ENCODE measurements around the gene DHCR24. TPM values are rescaled to one million over a fixed set of nuclear protein-coding genes. Genes with fewer than 3 reads are reported as not detected.
"Not testable (repeated sequence)": the region's sequence is repeated elsewhere in the genome, so short reads cannot be mapped to it uniquely, and the experiment has no call there.

The DHCR24 gene
- total RNA-seq, 1 experiment from 2014 or later, result 316 TPM

GRCh38 chr1:54887665-54888071 lies 673 bp upstream of the DHCR24 start:
- no peak for DNase-seq (ENCODE audit: low spot score)

- peak; percentile 81 for DNase-seq (ENCODE audit: low spot score)
Measured at GRCh38 chr1:54885807-54886723, 930 bp downstream of the DHCR24 start.

GRCh38 chr1:54885237-54885679 lies 1.7 kb downstream of the DHCR24 start:
- DNase-seq (ENCODE audit: low spot score), result no peak

- no peak for DNase-seq (ENCODE audit: low spot score)
Measured at GRCh38 chr1:54884768-54885167, 2.2 kb downstream of the DHCR24 start.

GRCh38 chr1:54884135-54884586 lies 2.8 kb downstream of the DHCR24 start:
- DNase-seq (ENCODE audit: low spot score), result no peak

- DNase-seq (ENCODE audit: low spot score), result no peak
Measured at GRCh38 chr1:54883349-54884102, 3.5 kb downstream of the DHCR24 start.

- DNase-seq (ENCODE audit: low spot score), result no peak
Measured at GRCh38 chr1:54882519-54882918, 4.5 kb downstream of the DHCR24 start.

- DNase-seq (ENCODE audit: low spot score), result not testable (repeated sequence)
Measured at GRCh38 chr1:54881604-54882003, 5.4 kb downstream of the DHCR24 start.

GRCh38 chr1:54879872-54880271 lies 7.1 kb downstream of the DHCR24 start:
- no peak for DNase-seq (ENCODE audit: low spot score)

GRCh38 chr1:54876814-54877213 lies 10.2 kb downstream of the DHCR24 start:
- DNase-seq (ENCODE audit: low spot score), result no peak

- DNase-seq (ENCODE audit: low spot score), result no peak
Measured at GRCh38 chr1:54875000-54875399, 12.0 kb downstream of the DHCR24 start.

GRCh38 chr1:54874079-54874830 lies 12.7 kb downstream of the DHCR24 start:
- no peak for DNase-seq (ENCODE audit: low spot score)

GRCh38 chr1:54872036-54872331 lies 15.0 kb downstream of the DHCR24 start:
- no peak for DNase-seq (ENCODE audit: low spot score)

GRCh38 chr1:54871275-54872035 lies 15.5 kb downstream of the DHCR24 start:
- no peak for DNase-seq (ENCODE audit: low spot score)

GRCh38 chr1:54870869-54871268 lies 16.1 kb downstream of the DHCR24 start:
- DNase-seq (ENCODE audit: low spot score), result no peak

GRCh38 chr1:54869173-54869851 lies 17.7 kb downstream of the DHCR24 start:
- DNase-seq (ENCODE audit: low spot score), result no peak

GRCh38 chr1:54867717-54868057 lies 19.3 kb downstream of the DHCR24 start:
- DNase-seq (ENCODE audit: low spot score), result no peak

GRCh38 chr1:54866801-54867716 lies 19.9 kb downstream of the DHCR24 start:
- DNase-seq (ENCODE audit: low spot score), result no peak

- DNase-seq (ENCODE audit: low spot score), result no peak
Measured at GRCh38 chr1:54865238-54866073, 21.5 kb downstream of the DHCR24 start.

Measured in HT-29 (cell line).